Keratinocyte (primary cell): ENCODE measurements around the gene LYPD6. TPM values are rescaled to one million over a fixed set of nuclear protein-coding genes. Genes with fewer than 3 reads are reported as not detected.

ENCODE experiments used
- DNase-seq: peaks from one replicate; pipeline ENCODE4 v3.0.0-alpha.2; 2011; ENCODE audit warnings: low read depth, missing footprints, low spot score
- FAIRE-seq: peaks from 2 replicates; lab custom pipeline; 2011; peaks lifted over from hg19 to GRCh38; lab: Jason Lieb, UNC
- H2AFZ ChIP-seq: 2 replicates; pipeline ENCODE4 v1.6.0; 2012; ENCODE audit warnings: low read length, control low read depth, inconsistent platforms; ENCODE audit not compliant: control insufficient read depth
- H3K27ac ChIP-seq: 2 replicates; pipeline ENCODE4 v1.5.1; 2011; ENCODE audit warnings: low read length; ENCODE audit not compliant: control insufficient read depth, insufficient read depth
- H3K27me3 ChIP-seq: 3 replicates; pipeline ENCODE4 v1.6.0; 2011; ENCODE audit warnings: low read length; ENCODE audit not compliant: control insufficient read depth, insufficient read depth; ENCODE audit errors: extremely low read depth
- H3K36me3 ChIP-seq, 2 experiments: 2 replicates in 1 of 2; 3 replicates in 1 of 2; pipeline ENCODE4 v1.5.1; 2011; ENCODE audit warnings: low read length in 2 of 2, mild to moderate bottlenecking in 1 of 2; ENCODE audit not compliant: control insufficient read depth in 2 of 2, insufficient read depth in 2 of 2; ENCODE audit errors: extremely low read depth in 1 of 2
- H3K4me1 ChIP-seq: 3 replicates; pipeline ENCODE4 v1.5.1; 2011; ENCODE audit warnings: low read length; ENCODE audit not compliant: control insufficient read depth, insufficient read depth; ENCODE audit errors: extremely low read depth
- H3K4me2 ChIP-seq: 3 replicates; pipeline ENCODE4 v1.6.0; 2011; ENCODE audit warnings: low read depth, low read length; ENCODE audit not compliant: control insufficient read depth, insufficient read depth; ENCODE audit errors: extremely low read depth
- H3K4me3 ChIP-seq, 3 experiments: fragments of 200-600 bp in 1 of 3; sonication (generic) in 1 of 3; 2 replicates in 2 of 3; 3 replicates in 1 of 3; pipeline ENCODE4 v1.5.1; 2011 to 2016; ENCODE audit warnings: low read length in 3 of 3, mild to moderate bottlenecking in 3 of 3, control low read depth in 2 of 3, inconsistent platforms in 1 of 3, low read depth in 1 of 3, mixed read lengths in 1 of 3, mixed run types in 1 of 3, moderate library complexity in 1 of 3; ENCODE audit not compliant: control insufficient read depth in 2 of 3, insufficient read depth in 2 of 3; ENCODE audit errors: extremely low read depth in 1 of 3
- H3K79me2 ChIP-seq: 2 replicates; pipeline ENCODE4 v1.6.0; 2012; ENCODE audit warnings: low read length; ENCODE audit not compliant: control insufficient read depth, insufficient read depth
- H3K9ac ChIP-seq: 3 replicates; pipeline ENCODE4 v1.6.0; 2011; ENCODE audit warnings: low read length; ENCODE audit not compliant: control insufficient read depth, insufficient read depth; ENCODE audit errors: extremely low read depth
- H3K9me1 ChIP-seq: 3 replicates; pipeline ENCODE4 v1.6.0; 2011; ENCODE audit warnings: low read length; ENCODE audit not compliant: control insufficient read depth, insufficient read depth; ENCODE audit errors: extremely low read depth
- H3K9me3 ChIP-seq: 2 replicates; pipeline ENCODE4 v1.5.1; 2012; ENCODE audit warnings: low read depth, low read length; ENCODE audit not compliant: control insufficient read depth
- H4K20me1 ChIP-seq: 3 replicates; pipeline ENCODE4 v1.6.0; 2011; ENCODE audit warnings: low read length; ENCODE audit not compliant: control insufficient read depth, insufficient read depth; ENCODE audit errors: extremely low read depth
- CTCF ChIP-seq, 3 experiments: IDR thresholded peaks in 1 of 3; conservative IDR thresholded peaks in 1 of 3; optimal IDR thresholded peaks in 1 of 3; 2 replicates in 2 of 3; 3 replicates in 1 of 3; pipeline versions ENCODE3 to v1.5.1; 2011; ENCODE audit warnings: low read length in 3 of 3, mild to moderate bottlenecking in 3 of 3, moderate library complexity in 2 of 3, control low read depth in 1 of 3, inconsistent platforms in 1 of 3; ENCODE audit not compliant: insufficient read depth in 2 of 3; ENCODE audit errors: extremely low read depth in 1 of 3
- EZH2 ChIP-seq: IDR thresholded peaks from one replicate; pipeline ENCODE4 v1.6.1; 2012; ENCODE audit warnings: inconsistent platforms, mild to moderate bottlenecking, low read length, moderate library complexity
- dilution Hi-C: fragments of 300-500 bp; cut with MboI; formaldehyde crosslinking; loops from one replicate; pipeline ENCODE4 v1.7.0; 2020; ENCODE audit warnings: low sequenced_read_pairs; ENCODE audit not compliant: extremely low pct_ligation_motif_present
- polyA plus RNA-seq, 5 experiments: library from polyadenylated mRNA; depleted of rRNA in 3 of 5; stranded (reverse) in 3 of 5; stranded (forward) in 1 of 5; unstranded in 1 of 5; fragments of >200 nt; gene quantifications; 1 replicate in 1 of 5; 2 replicates in 3 of 5; 3 replicates in 1 of 5; pipeline versions ENCODE4 v1.2.1 to v1.2.3, GENCODE V29; 2011 to 2012; ENCODE audit warnings: missing spikeins in 2 of 5, low read depth in 1 of 5, low replicate concordance in 1 of 5

Gene LYPD6
- polyA plus RNA-seq, 1 donor (not counting 4 experiments of a cell fraction or from before 2014, with no cell fraction given), result 3.5 TPM

GRCh38 chr2:149463328-149464002, 133.1 kb downstream of the LYPD6 start:
- H3K27me3 ChIP-seq, result no peaks in the 10 kb centered on the region
- DNase-seq (no peak), FAIRE-seq (no peak)
- H3K79me2 ChIP-seq, result no peaks in the 10 kb centered on the region
- H3K4me1 ChIP-seq, result no peaks in the 10 kb centered on the region
- H3K4me3 ChIP-seq, result no peak overlapping the region
- H3K36me3 ChIP-seq, result no peaks in the 10 kb centered on the region
- dilution Hi-C loops, result no loop called here
- no peaks in the 10 kb centered on the region for H3K9me3 ChIP-seq
- H3K9ac ChIP-seq, result no peak overlapping the region
- TF ChIP-seq EZH2, result no peak
- TF ChIP-seq CTCF (optimal IDR thresholded peaks at IDR 0.05 in 1 of 3, IDR thresholded peaks at IDR 0.05 in 1 of 3, conservative IDR thresholded peaks at IDR 0.05 in 1 of 3; ENCODE audit: extremely low read depth in 1 of 3, insufficient read depth in 2 of 3, low read length in 3 of 3), result no peak
- no peaks in the 10 kb centered on the region for H4K20me1 ChIP-seq
- no peak overlapping the region for H3K27ac ChIP-seq
- no peak overlapping the region for H3K4me2 ChIP-seq
- no peak overlapping the region for H2AFZ ChIP-seq
- H3K9me1 ChIP-seq, result no peaks in the 10 kb centered on the region

DNA sequence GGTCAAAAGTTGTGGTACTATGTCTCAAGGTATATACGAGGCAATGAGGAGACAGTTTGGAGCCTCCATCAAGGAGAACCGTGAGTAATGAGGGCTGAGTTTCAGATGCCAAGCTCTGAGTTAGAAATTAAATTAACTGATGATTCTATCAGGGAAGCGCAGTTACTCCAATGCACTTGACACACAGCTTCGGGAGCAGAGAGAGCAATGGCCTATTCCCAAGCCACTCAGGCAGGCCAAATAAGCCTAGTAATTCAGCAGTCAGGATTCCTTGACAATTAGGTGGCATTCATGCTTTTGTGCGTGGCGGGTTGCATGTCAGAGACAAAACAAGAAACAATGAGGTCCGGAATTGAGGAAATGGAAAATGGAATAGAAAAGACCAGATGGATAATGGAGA, 134.0 kb downstream of the LYPD6 start:
- Histone ChIP-seq H3K79me2 (no peaks in the 10 kb centered on the region), H3K4me2 (no peak overlapping the region), H3K27ac (no peak overlapping the region), H4K20me1 (no peaks in the 10 kb centered on the region), H3K9me1 (no peaks in the 10 kb centered on the region), H2AFZ (no peak overlapping the region), H3K36me3 (no peaks in the 10 kb centered on the region), H3K27me3 (no peaks in the 10 kb centered on the region), H3K9me3 (no peaks in the 10 kb centered on the region), H3K4me1 (no peaks in the 10 kb centered on the region), H3K9ac (no peak overlapping the region), H3K4me3 (no peak overlapping the region)
- TF ChIP-seq CTCF (optimal IDR thresholded peaks at IDR 0.05 in 1 of 3, IDR thresholded peaks at IDR 0.05 in 1 of 3, conservative IDR thresholded peaks at IDR 0.05 in 1 of 3; ENCODE audit: extremely low read depth in 1 of 3, insufficient read depth in 2 of 3, low read length in 3 of 3) (no peak), EZH2 (no peak)
- dilution Hi-C loops, result no loop called here
- no peak for FAIRE-seq
- no peak for DNase-seq
